Measurements from ENCODE around the gene POU3F4. TPM values are rescaled to one million over a fixed set of nuclear protein-coding genes. Genes with fewer than 3 reads are reported as not detected.

The POU3F4 gene
- total and polyA plus RNA-seq, 2 donors (not counting 3 experiments of a cell fraction or from before 2014, with no cell fraction given): not detected

- intact Hi-C loops (cut with micrococcal nuclease): no loop called here
- Histone ChIP-seq H3K4me3 (replicated peaks in 1 of 3; ENCODE audit: insufficient read depth in 1 of 3, low read depth in 1 of 3, low read length in 3 of 3) (no peak overlapping the region), H3K36me3 (ENCODE audit: control insufficient read depth in 2 of 2, extremely low read depth in 1 of 2, insufficient read depth in 2 of 2, low read length in 2 of 2) (no peaks in the 10 kb centered on the region), H3K4me1 (ENCODE audit: control insufficient read depth, extremely low read depth, insufficient read depth, low read length) (no peaks in the 10 kb centered on the region), H2AFZ (ENCODE audit: low read depth, low read length) (no peak overlapping the region), H3K27me3 (ENCODE audit: control insufficient read depth in 2 of 2, insufficient read depth in 2 of 2, low read length in 2 of 2) (no peaks in the 10 kb centered on the region), H3K79me2 (ENCODE audit: control insufficient read depth, insufficient read depth, low read length) (no peaks in the 10 kb centered on the region), H4K20me1 (replicated peaks; ENCODE audit: control insufficient read depth, extremely low read depth, insufficient read depth, low read length) (no peaks in the 10 kb centered on the region), H3K9ac (replicated peaks; ENCODE audit: extremely low read depth, insufficient read depth, low read length) (no peak overlapping the region), H3K4me2 (ENCODE audit: insufficient read depth, low read length) (no peak overlapping the region), H3K9me1 (replicated peaks; ENCODE audit: control insufficient read depth, extremely low read depth, insufficient read depth, low read length) (no peaks in the 10 kb centered on the region), H3K27ac (ENCODE audit: insufficient read depth, low read depth, low read length) (no peak overlapping the region), H3K9me3 (replicated peaks; ENCODE audit: control insufficient read depth, insufficient read depth, low read length) (no peaks in the 10 kb centered on the region)
- DNase-seq (ENCODE audit: low read depth, low spot score): no peak
- dilution Hi-C loops (cut with MboI; ENCODE audit: extremely low pct_ligation_motif_present, low sequenced_read_pairs): no loop called here
- no peak for FAIRE-seq
- CTCF ChIA-PET: no interaction called here
- no TSS peak for BruUV-seq (replicated peaks)
- TF ChIP-seq POLR2A (IDR thresholded peaks at IDR 0.05; ENCODE audit: low read depth, low read length) (no peak), MYC (IDR thresholded peaks at IDR 0.05; ENCODE audit: low read depth, low read length) (no peak), EZH2 (IDR thresholded peaks at IDR 0.05; ENCODE audit: borderline replicate concordance, low read depth, low read length, severe bottlenecking) (no peak), JUN (IDR thresholded peaks at IDR 0.05; ENCODE audit: borderline replicate concordance, insufficient read depth, insufficient read length, low read depth) (no peak), GATA2 (IDR thresholded peaks at IDR 0.05; ENCODE audit: insufficient read depth, insufficient read length, low read depth, low read length) (no peak)
- POLR2A ChIA-PET: no interaction called here
Measured at GRCh38 chrX:83508526-83509253, 600 bp downstream of the POU3F4 start.

GRCh38 chrX:83509254-83509801, 1.2 kb downstream of the POU3F4 start:
- FAIRE-seq (no peak), DNase-seq (ENCODE audit: low read depth, low spot score) (no peak)
- Histone ChIP-seq H3K9ac (replicated peaks; ENCODE audit: extremely low read depth, insufficient read depth, low read length) (no peak overlapping the region), H3K4me1 (ENCODE audit: control insufficient read depth, extremely low read depth, insufficient read depth, low read length) (no peaks in the 10 kb centered on the region), H3K27me3 (ENCODE audit: control insufficient read depth in 2 of 2, insufficient read depth in 2 of 2, low read length in 2 of 2) (no peaks in the 10 kb centered on the region), H3K36me3 (ENCODE audit: control insufficient read depth in 2 of 2, extremely low read depth in 1 of 2, insufficient read depth in 2 of 2, low read length in 2 of 2) (no peaks in the 10 kb centered on the region), H4K20me1 (replicated peaks; ENCODE audit: control insufficient read depth, extremely low read depth, insufficient read depth, low read length) (no peaks in the 10 kb centered on the region), H3K79me2 (ENCODE audit: control insufficient read depth, insufficient read depth, low read length) (no peaks in the 10 kb centered on the region), H3K9me1 (replicated peaks; ENCODE audit: control insufficient read depth, extremely low read depth, insufficient read depth, low read length) (no peaks in the 10 kb centered on the region), H3K4me3 (replicated peaks in 1 of 3; ENCODE audit: insufficient read depth in 1 of 3, low read depth in 1 of 3, low read length in 3 of 3) (no peak overlapping the region), H3K9me3 (replicated peaks; ENCODE audit: control insufficient read depth, insufficient read depth, low read length) (no peaks in the 10 kb centered on the region), H3K27ac (ENCODE audit: insufficient read depth, low read depth, low read length) (no peak overlapping the region), H3K4me2 (ENCODE audit: insufficient read depth, low read length) (no peak overlapping the region), H2AFZ (ENCODE audit: low read depth, low read length) (no peak overlapping the region)
- POLR2A ChIA-PET: no interaction called here
- CTCF ChIA-PET: no interaction called here
- intact Hi-C loops (cut with micrococcal nuclease) (no loop called here), dilution Hi-C loops (cut with MboI; ENCODE audit: extremely low pct_ligation_motif_present, low sequenced_read_pairs) (no loop called here)
- TF ChIP-seq CTCF (IDR thresholded peaks at IDR 0.05; ENCODE audit: extremely low read depth in 1 of 2, insufficient read depth in 1 of 2, low read depth in 1 of 2, low read length in 2 of 2): no peak
- TF ChIP-seq JUN (IDR thresholded peaks at IDR 0.05; ENCODE audit: borderline replicate concordance, insufficient read depth, insufficient read length, low read depth): no peak
- TF ChIP-seq POLR2A (IDR thresholded peaks at IDR 0.05; ENCODE audit: low read depth, low read length): no peak
- TF ChIP-seq EZH2 (IDR thresholded peaks at IDR 0.05; ENCODE audit: borderline replicate concordance, low read depth, low read length, severe bottlenecking): no peak
- no peak for TF ChIP-seq MYC (IDR thresholded peaks at IDR 0.05; ENCODE audit: low read depth, low read length)
- TF ChIP-seq POLR2AphosphoS5 (IDR thresholded peaks at IDR 0.05; ENCODE audit: insufficient read depth, low read depth, low read length): no peak
- TF ChIP-seq GATA2 (IDR thresholded peaks at IDR 0.05; ENCODE audit: insufficient read depth, insufficient read length, low read depth, low read length): no peak
- no peak for TF ChIP-seq FOS (IDR thresholded peaks at IDR 0.05; ENCODE audit: borderline replicate concordance, insufficient read depth, low read length)
- TF ChIP-seq, protein P1, sequence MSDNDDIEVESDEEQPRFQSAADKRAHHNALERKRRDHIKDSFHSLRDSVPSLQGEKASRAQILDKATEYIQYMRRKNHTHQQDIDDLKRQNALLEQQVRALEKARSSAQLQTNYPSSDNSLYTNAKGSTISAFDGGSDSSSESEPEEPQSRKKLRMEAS (IDR thresholded peaks at IDR 0.05; ENCODE audit: insufficient read depth, insufficient read length): no peak
- BruUV-seq (replicated peaks): no TSS peak
